Vagina (tissue), 2 donors: Measurements from ENCODE around the gene FLNB.

ENCODE experiments used
- POLR2A ChIP-seq, 2 donors: fragments of 450-650 bp; IDR thresholded peaks; one replicate each; pipeline ENCODE4 v1.6.1; 2017; ENCODE audit warnings: antibody characterized with exemption in 2 of 2, mild to moderate bottlenecking in 2 of 2, moderate library complexity in 2 of 2
- POLR2AphosphoS5 ChIP-seq, 2 donors: sonication (generic); formaldehyde crosslinking; IDR thresholded peaks; one replicate each; pipeline ENCODE4 v1.9.0; 2017; ENCODE audit warnings: antibody characterized with exemption in 2 of 2, mild to moderate bottlenecking in 2 of 2, low read depth in 1 of 2; ENCODE audit not compliant: insufficient read depth in 1 of 2
- TF ChIP-seq, protein P1 (sequence below), 3 experiments: fragments of 450-650 bp in 2 of 3; fragments of 200-600 bp in 1 of 3; sonication (generic) in 1 of 3; IDR thresholded peaks; one replicate each; pipeline ENCODE4 v1.5.1; 2017 to 2019; ENCODE audit warnings: antibody characterized with exemption in 3 of 3, mild to moderate bottlenecking in 2 of 3, moderate library complexity in 2 of 3

DNA sequence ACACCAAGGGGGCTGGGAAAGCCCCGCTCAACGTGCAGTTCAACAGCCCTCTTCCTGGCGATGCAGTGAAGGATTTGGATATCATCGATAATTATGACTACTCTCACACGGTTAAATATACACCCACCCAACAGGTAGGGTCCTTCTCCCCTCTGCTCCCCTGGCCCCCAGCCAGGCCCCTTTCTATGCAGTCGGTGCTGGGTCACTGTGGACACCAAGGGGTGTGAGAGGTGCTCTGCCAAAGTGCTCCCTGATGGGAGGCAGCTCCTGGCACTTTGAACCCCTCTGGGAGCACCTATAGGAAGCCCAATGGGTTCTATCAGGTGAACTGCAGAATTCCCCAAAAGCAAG lies 103.9 kb downstream of the FLNB start:
- TF ChIP-seq POLR2A (IDR thresholded peaks at IDR 0.05), result no peak
- TF ChIP-seq, protein P1, sequence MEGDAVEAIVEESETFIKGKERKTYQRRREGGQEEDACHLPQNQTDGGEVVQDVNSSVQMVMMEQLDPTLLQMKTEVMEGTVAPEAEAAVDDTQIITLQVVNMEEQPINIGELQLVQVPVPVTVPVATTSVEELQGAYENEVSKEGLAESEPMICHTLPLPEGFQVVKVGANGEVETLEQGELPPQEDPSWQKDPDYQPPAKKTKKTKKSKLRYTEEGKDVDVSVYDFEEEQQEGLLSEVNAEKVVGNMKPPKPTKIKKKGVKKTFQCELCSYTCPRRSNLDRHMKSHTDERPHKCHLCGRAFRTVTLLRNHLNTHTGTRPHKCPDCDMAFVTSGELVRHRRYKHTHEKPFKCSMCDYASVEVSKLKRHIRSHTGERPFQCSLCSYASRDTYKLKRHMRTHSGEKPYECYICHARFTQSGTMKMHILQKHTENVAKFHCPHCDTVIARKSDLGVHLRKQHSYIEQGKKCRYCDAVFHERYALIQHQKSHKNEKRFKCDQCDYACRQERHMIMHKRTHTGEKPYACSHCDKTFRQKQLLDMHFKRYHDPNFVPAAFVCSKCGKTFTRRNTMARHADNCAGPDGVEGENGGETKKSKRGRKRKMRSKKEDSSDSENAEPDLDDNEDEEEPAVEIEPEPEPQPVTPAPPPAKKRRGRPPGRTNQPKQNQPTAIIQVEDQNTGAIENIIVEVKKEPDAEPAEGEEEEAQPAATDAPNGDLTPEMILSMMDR (IDR thresholded peaks at IDR 0.05), result no peak
- no peak for TF ChIP-seq POLR2AphosphoS5 (IDR thresholded peaks at IDR 0.05; ENCODE audit: insufficient read depth in 1 of 2, low read depth in 1 of 2)
